GOT3 (cell line): ENCODE measurements around the gene CDX1.
A peak's percentile ranks its signal among the peaks of the same experiment; 100 is the strongest.

ENCODE experiments used
- DNase-seq: peaks from one replicate; lab custom pipeline; 2025; ENCODE audit warnings: mixed read lengths; lab: John Stamatoyannopoulos, UW

Gene CDX1

GRCh38 chr5:150208187-150209098 lies 41.9 kb downstream of the CDX1 start:
- DNase-seq: no peak

- no peak for DNase-seq
Observed at GRCh38 chr5:150209099-150209635, 42.6 kb downstream of the CDX1 start.

GRCh38 chr5:150210644-150211043 lies 44.1 kb downstream of the CDX1 start:
- no peak for DNase-seq

GRCh38 chr5:150211156-150212030 lies 44.8 kb downstream of the CDX1 start:
- DNase-seq: no peak

GRCh38 chr5:150213530-150213929 lies 47.0 kb downstream of the CDX1 start:
- no peak for DNase-seq

- no peak for DNase-seq
Observed at GRCh38 chr5:150214289-150214688, 47.7 kb downstream of the CDX1 start.

GRCh38 chr5:150215979-150216944 lies 49.7 kb downstream of the CDX1 start:
- no peak for DNase-seq

- DNase-seq: no peak
Observed at GRCh38 chr5:150217038-150217437, 50.5 kb downstream of the CDX1 start.

GRCh38 chr5:150217873-150218692 lies 51.5 kb downstream of the CDX1 start:
- DNase-seq: peak; percentile 29

GRCh38 chr5:150218693-150219035 lies 52.1 kb downstream of the CDX1 start:
- no peak for DNase-seq

- no peak for DNase-seq
Observed at GRCh38 chr5:150219142-150219541, 52.6 kb downstream of the CDX1 start.

- DNase-seq: no peak
Observed at GRCh38 chr5:150219861-150220260, 53.3 kb downstream of the CDX1 start.

- no peak for DNase-seq
Observed at GRCh38 chr5:150221471-150221870, 54.9 kb downstream of the CDX1 start.

- no peak for DNase-seq
Observed at GRCh38 chr5:150222906-150223305, 56.3 kb downstream of the CDX1 start.

- no peak for DNase-seq
Observed at GRCh38 chr5:150223474-150223873, 56.9 kb downstream of the CDX1 start.

- DNase-seq: no peak
Observed at GRCh38 chr5:150224483-150225027, 58.0 kb downstream of the CDX1 start.

GRCh38 chr5:150227036-150227435 lies 60.5 kb downstream of the CDX1 start:
- DNase-seq: no peak

- DNase-seq: no peak
Observed at GRCh38 chr5:150227606-150228273, 61.2 kb downstream of the CDX1 start.

- no peak for DNase-seq
Observed at GRCh38 chr5:150229571-150229970, 63.0 kb downstream of the CDX1 start.

- no peak for DNase-seq
Observed at GRCh38 chr5:150230842-150231241, 64.3 kb downstream of the CDX1 start.
